Left lung (tissue), 10 donors: Measurements from ENCODE around the gene PCNX1. TPM values are rescaled to one million over a fixed set of nuclear protein-coding genes. Genes with fewer than 3 reads are reported as not detected.

Experiments used
- ATAC-seq: fragments of 200-7000 bp; cut with Tn5 transposase; one replicate; pipeline ENCODE4 v1.9.1; 2020; ENCODE audit warnings: moderate library complexity
- DNase-seq, 4 donors: peaks; one replicate each; pipeline ENCODE4 v3.0.0-alpha.2; 2013 to 2020
- H3K27ac ChIP-seq, 2 donors: fragments of 200-600 bp; sonication (generic) in 1 of 2; one replicate each; pipeline versions ENCODE4 v1.5.0 to v1.8.0; 2020 to 2021
- H3K27me3 ChIP-seq, 2 donors: fragments of 200-600 bp; sonication (generic) in 1 of 2; one replicate each; pipeline versions ENCODE4 v1.5.0 to v1.8.0; 2020 to 2021
- H3K36me3 ChIP-seq, 2 donors: fragments of 200-600 bp; sonication (generic) in 1 of 2; one replicate each; pipeline versions ENCODE4 v1.5.0 to v1.8.0; 2020 to 2021
- H3K4me1 ChIP-seq, 2 donors: fragments of 200-600 bp; one replicate each; pipeline ENCODE4 v1.8.0; 2021
- H3K4me3 ChIP-seq, 2 donors: fragments of 200-600 bp; sonication (generic) in 1 of 2; one replicate each; pipeline versions ENCODE4 v1.5.0 to v1.8.0; 2020 to 2021; ENCODE audit warnings: mild to moderate bottlenecking in 1 of 2
- H3K9me3 ChIP-seq, 2 donors: fragments of 200-600 bp; sonication (generic) in 1 of 2; one replicate each; pipeline versions ENCODE4 v1.5.0 to v1.8.0; 2020 to 2021
- intact Hi-C, 2 donors: fragments of 100-400 bp; cut with DNase I; formaldehyde crosslinking; loops; one replicate each; pipeline versions ENCODE4 v1.11.2 to v1.14.2; 2022
- polyA plus RNA-seq, 6 donors: library from polyadenylated mRNA; unstranded; fragments of 120-200 nt; gene quantifications; one replicate each; pipeline ENCODE4 v1.2.1, GENCODE V29; 2013; ENCODE audit not compliant: insufficient read length in 6 of 6
- total RNA-seq, 2 donors: library from RNA; stranded (reverse); fragmentation: NEBNext Ultra II Directional; extraction: Animal tissue kit (Norgen Biotek cat#: 25700); gene quantifications; one replicate each; pipeline ENCODE4 v1.2.1, GENCODE V29; 2021
- TF ChIP-seq, protein P1 (sequence below), 2 donors: fragments of 200-600 bp; sonication (generic) in 1 of 2; IDR thresholded peaks; one replicate each; pipeline versions ENCODE4 v1.5.0 to v1.8.0; 2021; ENCODE audit warnings: antibody characterized with exemption in 2 of 2
- donor health status: DM: no; HTN: yes; CAD: no.
- donor health status: DM: no; HTN: no; CAD: no.

PCNX1 gene
- total and polyA plus RNA-seq, 8 donors = 36.9 to 65.8 (median 49.6) TPM

DNA sequence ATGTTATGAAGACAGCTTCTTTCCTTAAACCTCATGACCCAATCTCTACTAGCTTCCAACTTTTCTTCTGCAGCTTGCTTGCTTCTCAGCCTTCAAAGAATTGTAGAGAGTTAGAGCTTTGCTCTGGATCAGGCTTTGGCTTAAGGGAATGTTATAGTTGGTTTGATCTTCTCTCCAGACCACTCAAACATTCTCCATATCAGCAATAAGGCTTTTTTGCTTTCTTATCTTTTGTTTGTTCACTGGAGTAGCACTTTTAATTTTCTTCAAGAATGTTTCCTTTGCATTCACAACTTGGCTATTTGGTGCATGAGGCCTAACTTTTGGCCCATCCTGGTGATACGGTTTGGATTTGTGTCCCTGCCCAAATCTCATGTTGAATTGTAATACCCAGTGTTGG is 163.8 kb downstream of the PCNX1 start:
- Histone ChIP-seq H3K27ac (no peak overlapping the region), H3K27me3 (no peaks in the 10 kb centered on the region), H3K4me3 (no peak overlapping the region), H3K4me1 (peaks cover 0 to 7% of the 10 kb centered on the region in 2 donors), H3K36me3 (peaks cover 0 to 61% of the 10 kb centered on the region in 2 donors), H3K9me3 (no peaks in the 10 kb centered on the region)
- DNase-seq (no peak), ATAC-seq (peak; percentile 58)
- TF ChIP-seq, protein P1, sequence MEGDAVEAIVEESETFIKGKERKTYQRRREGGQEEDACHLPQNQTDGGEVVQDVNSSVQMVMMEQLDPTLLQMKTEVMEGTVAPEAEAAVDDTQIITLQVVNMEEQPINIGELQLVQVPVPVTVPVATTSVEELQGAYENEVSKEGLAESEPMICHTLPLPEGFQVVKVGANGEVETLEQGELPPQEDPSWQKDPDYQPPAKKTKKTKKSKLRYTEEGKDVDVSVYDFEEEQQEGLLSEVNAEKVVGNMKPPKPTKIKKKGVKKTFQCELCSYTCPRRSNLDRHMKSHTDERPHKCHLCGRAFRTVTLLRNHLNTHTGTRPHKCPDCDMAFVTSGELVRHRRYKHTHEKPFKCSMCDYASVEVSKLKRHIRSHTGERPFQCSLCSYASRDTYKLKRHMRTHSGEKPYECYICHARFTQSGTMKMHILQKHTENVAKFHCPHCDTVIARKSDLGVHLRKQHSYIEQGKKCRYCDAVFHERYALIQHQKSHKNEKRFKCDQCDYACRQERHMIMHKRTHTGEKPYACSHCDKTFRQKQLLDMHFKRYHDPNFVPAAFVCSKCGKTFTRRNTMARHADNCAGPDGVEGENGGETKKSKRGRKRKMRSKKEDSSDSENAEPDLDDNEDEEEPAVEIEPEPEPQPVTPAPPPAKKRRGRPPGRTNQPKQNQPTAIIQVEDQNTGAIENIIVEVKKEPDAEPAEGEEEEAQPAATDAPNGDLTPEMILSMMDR (IDR thresholded peaks at IDR 0.05) = no peak
- intact Hi-C loops = no loop called here

- ATAC-seq = no peak
- H3K36me3 ChIP-seq = peaks cover 0 to 69% of the 10 kb centered on the region in 2 donors
These were observed 169.3 kb downstream of the PCNX1 start for GRCh38 chr14:71076462-71077092.

DNA sequence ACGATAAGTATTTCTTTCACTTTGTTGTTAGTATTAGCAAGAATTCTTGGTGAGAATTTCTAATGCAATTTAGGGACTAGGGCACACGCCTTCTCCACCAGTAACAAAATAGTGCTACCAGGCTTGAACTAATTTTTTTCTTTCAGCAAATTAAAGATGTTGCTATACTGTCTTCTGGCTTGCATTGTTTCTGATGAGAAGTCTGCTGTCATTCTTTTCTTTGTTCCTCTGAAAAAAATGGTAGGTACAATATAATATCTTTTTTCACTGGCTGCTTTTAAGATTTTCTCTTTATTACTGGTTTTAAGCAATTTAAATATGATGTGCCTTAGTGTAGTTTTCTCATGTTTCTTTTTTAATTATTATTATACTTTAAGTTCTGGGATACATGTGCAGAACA is 171.2 kb downstream of the PCNX1 start:
- no peak for ATAC-seq

More at GRCh38 chr14:71076462-71077092, 169.3 kb downstream of the PCNX1 start:
- TF ChIP-seq, protein P1 (IDR thresholded peaks at IDR 0.05) = no peak
- DNase-seq = no peak
- H3K27me3 ChIP-seq = no peaks in the 10 kb centered on the region
- intact Hi-C loops = no loop called here
- H3K4me3 ChIP-seq = no peak overlapping the region
- no peak overlapping the region for H3K27ac ChIP-seq
- no peaks in the 10 kb centered on the region for H3K4me1 ChIP-seq
- H3K9me3 ChIP-seq = peaks cover 0 to 20% of the 10 kb centered on the region in 2 donors

DNA sequence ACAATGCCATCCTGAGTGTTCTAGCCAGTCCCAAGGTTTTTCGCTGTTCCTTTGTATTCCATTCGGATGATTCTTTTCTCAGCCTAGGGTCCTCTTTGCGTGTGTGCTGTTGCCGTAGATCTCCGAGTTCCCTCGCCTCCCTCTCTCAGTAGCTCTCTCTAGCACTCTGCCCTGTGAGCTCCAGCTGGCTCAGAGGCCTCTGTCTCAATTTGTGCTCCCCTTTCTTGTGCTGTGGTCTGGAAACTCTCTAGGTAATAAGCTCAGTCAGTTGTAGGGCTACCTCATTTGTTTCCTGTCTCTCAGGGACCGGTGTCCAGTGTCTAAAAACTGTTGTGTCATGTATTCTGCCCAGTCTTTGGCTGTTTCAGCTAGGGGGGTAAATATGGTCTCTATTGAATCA is 179.3 kb downstream of the PCNX1 start:
- no peak overlapping the region for H3K27ac ChIP-seq
- DNase-seq = no peak
- H3K4me1 ChIP-seq = no peaks in the 10 kb centered on the region
- peaks cover 0 to 82% of the 10 kb centered on the region in 2 donors for H3K36me3 ChIP-seq
- TF ChIP-seq, protein P1 (IDR thresholded peaks at IDR 0.05) = no peak
- no peak for ATAC-seq
- H3K9me3 ChIP-seq = no peaks in the 10 kb centered on the region
- no peaks in the 10 kb centered on the region for H3K27me3 ChIP-seq
- intact Hi-C loops = no loop called here
- H3K4me3 ChIP-seq = no peak overlapping the region

More for the DNA sequence above, 171.2 kb downstream of the PCNX1 start:
- TF ChIP-seq, protein P1 (IDR thresholded peaks at IDR 0.05) = no peak
- no peak overlapping the region for H3K27ac ChIP-seq
- peaks cover 0 to 20% of the 10 kb centered on the region in 2 donors for H3K9me3 ChIP-seq
- no peaks in the 10 kb centered on the region for H3K4me1 ChIP-seq
- H3K4me3 ChIP-seq = no peak overlapping the region
- H3K27me3 ChIP-seq = no peaks in the 10 kb centered on the region
- H3K36me3 ChIP-seq = peaks cover 0 to 64% of the 10 kb centered on the region in 2 donors
- no peak for DNase-seq
- intact Hi-C loops = no loop called here

GRCh38 chr14:71089971-71090370 is 182.7 kb downstream of the PCNX1 start:
- H3K27ac ChIP-seq = no peak overlapping the region
- H3K9me3 ChIP-seq = no peaks in the 10 kb centered on the region
- DNase-seq (no peak), ATAC-seq (no peak)
- TF ChIP-seq, protein P1 (IDR thresholded peaks at IDR 0.05) = no peak
- peaks cover 0 to 82% of the 10 kb centered on the region in 2 donors for H3K36me3 ChIP-seq
- intact Hi-C loops = no loop called here
- H3K4me3 ChIP-seq = no peak overlapping the region
- no peaks in the 10 kb centered on the region for H3K4me1 ChIP-seq
- H3K27me3 ChIP-seq = no peaks in the 10 kb centered on the region
